Thyroid gland (tissue), 4 donors: ENCODE results near the gene ARHGEF25. TPM values are rescaled to one million over a fixed set of nuclear protein-coding genes. Genes with fewer than 3 reads are reported as not detected.
A peak's percentile ranks its signal among the peaks of the same experiment; 100 is the strongest.

Source experiments
- DNase-seq, 2 donors: peaks; one replicate each; pipeline ENCODE4 v3.0.0-alpha.2; 2019
- H3K27ac ChIP-seq, 3 donors: fragments of 200-600 bp; sonication (generic); 1 replicate in 2 of 3; 2 replicates in 1 of 3; pipeline ENCODE4 v1.5.1; 2016 to 2019; ENCODE audit warnings: mild to moderate bottlenecking in 1 of 3, moderate library complexity in 1 of 3
- H3K27me3 ChIP-seq: fragments of 200-600 bp; sonication (generic); one replicate; pipeline ENCODE4 v1.5.1; 2019
- H3K36me3 ChIP-seq, 2 donors: fragments of 200-600 bp; sonication (generic); one replicate each; pipeline ENCODE4 v1.5.1; 2016 to 2019
- H3K4me1 ChIP-seq, 2 donors: fragments of 200-600 bp; sonication (generic); one replicate each; pipeline ENCODE4 v1.5.1; 2017 to 2019
- H3K4me3 ChIP-seq, 3 donors: fragments of 200-600 bp; sonication (generic); replicated peaks in 1 of 3; 1 replicate in 2 of 3; 2 replicates in 1 of 3; pipeline ENCODE4 v1.5.1; 2016; ENCODE audit warnings: mild to moderate bottlenecking in 1 of 3
- H3K9me3 ChIP-seq: fragments of 200-600 bp; sonication (generic); one replicate; pipeline ENCODE4 v1.5.1; 2017
- POLR2A ChIP-seq, 2 donors: fragments of 450-650 bp; IDR thresholded peaks; one replicate each; pipeline ENCODE4 v1.6.1; 2017; ENCODE audit warnings: antibody characterized with exemption in 2 of 2, mild to moderate bottlenecking in 2 of 2, moderate library complexity in 1 of 2
- WGBS, 2 donors: methylation state at CpG; one replicate each; pipeline ENCODE4 v1.1.5; 2017; 5-methylcytosine and 5-hydroxymethylcytosine counted together
- intact Hi-C: fragments of 100-400 bp; cut with DNase I; formaldehyde crosslinking; loops from one replicate; pipeline ENCODE4 v1.15.1; 2023
- total RNA-seq, 4 donors: library from RNA; depleted of rRNA; stranded (reverse); fragments of >200 nt; gene quantifications; one replicate each; pipeline ENCODE4 v1.2.3, GENCODE V29; 2016
- TF ChIP-seq, protein P1 (sequence below), 6 experiments: fragments of 200-600 bp in 3 of 6; fragments of 450-650 bp in 3 of 6; sonication (generic) in 3 of 6; IDR thresholded peaks; one replicate each; pipeline ENCODE4 v1.5.1; 2016 to 2019; ENCODE audit warnings: antibody characterized with exemption in 6 of 6, mild to moderate bottlenecking in 2 of 6, inconsistent platforms in 1 of 6, moderate library complexity in 1 of 6

The ARHGEF25 gene
- total RNA-seq, 4 donors from 2014 or later, result 3.3 to 25.8 (median 3.9) TPM

DNA sequence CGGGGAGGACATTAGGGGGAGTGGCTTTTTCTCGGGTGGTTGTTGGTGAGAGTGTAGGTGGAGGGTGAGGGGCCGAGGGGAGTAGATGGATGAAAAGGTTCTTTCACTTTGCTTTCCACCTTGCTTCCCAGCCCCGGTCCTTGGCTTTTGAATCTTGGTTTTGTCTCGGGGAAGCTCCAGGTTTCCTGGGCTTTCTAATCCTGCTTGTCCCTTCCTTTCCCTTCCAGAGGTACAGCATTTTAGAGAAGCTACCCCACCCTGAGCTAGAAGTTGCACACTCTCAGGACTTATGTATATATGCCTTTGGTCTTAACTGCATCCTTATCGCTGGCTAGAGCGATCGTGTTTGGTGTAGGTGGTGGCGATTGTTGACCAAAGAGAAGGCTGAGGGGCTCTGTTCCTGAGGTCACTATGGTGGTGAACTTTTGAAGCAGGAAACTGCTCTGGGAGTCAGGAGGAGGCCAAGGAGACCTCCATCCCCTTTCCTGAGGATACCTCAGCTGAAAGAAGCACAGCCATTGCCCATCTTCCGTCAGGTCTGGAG lies 19.4 kb upstream of the ARHGEF25 start:
- TF ChIP-seq, protein P1, sequence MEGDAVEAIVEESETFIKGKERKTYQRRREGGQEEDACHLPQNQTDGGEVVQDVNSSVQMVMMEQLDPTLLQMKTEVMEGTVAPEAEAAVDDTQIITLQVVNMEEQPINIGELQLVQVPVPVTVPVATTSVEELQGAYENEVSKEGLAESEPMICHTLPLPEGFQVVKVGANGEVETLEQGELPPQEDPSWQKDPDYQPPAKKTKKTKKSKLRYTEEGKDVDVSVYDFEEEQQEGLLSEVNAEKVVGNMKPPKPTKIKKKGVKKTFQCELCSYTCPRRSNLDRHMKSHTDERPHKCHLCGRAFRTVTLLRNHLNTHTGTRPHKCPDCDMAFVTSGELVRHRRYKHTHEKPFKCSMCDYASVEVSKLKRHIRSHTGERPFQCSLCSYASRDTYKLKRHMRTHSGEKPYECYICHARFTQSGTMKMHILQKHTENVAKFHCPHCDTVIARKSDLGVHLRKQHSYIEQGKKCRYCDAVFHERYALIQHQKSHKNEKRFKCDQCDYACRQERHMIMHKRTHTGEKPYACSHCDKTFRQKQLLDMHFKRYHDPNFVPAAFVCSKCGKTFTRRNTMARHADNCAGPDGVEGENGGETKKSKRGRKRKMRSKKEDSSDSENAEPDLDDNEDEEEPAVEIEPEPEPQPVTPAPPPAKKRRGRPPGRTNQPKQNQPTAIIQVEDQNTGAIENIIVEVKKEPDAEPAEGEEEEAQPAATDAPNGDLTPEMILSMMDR (IDR thresholded peaks at IDR 0.05), result no peak
- TF ChIP-seq POLR2A (IDR thresholded peaks at IDR 0.05), result no peak
- Histone ChIP-seq H3K4me1 (peaks cover 11 to 26% of the 10 kb centered on the region in 2 donors), H3K4me3 (peak overlapping the region; percentile 83 to 88 (median 88)), H3K9me3 (no peaks in the 10 kb centered on the region), H3K27me3 (no peaks in the 10 kb centered on the region), H3K27ac (peak overlapping the region in 1 of 3 donors; percentile 71), H3K36me3 (peaks cover 0 to 4% of the 10 kb centered on the region in 2 donors)
- intact Hi-C loops, result no loop called here
- WGBS, 2 donors, result 28 to 32% methylated on average over 10 of the region's 10 CpGs
- peak in 1 of 2 donors; percentile 41 for DNase-seq

DNA sequence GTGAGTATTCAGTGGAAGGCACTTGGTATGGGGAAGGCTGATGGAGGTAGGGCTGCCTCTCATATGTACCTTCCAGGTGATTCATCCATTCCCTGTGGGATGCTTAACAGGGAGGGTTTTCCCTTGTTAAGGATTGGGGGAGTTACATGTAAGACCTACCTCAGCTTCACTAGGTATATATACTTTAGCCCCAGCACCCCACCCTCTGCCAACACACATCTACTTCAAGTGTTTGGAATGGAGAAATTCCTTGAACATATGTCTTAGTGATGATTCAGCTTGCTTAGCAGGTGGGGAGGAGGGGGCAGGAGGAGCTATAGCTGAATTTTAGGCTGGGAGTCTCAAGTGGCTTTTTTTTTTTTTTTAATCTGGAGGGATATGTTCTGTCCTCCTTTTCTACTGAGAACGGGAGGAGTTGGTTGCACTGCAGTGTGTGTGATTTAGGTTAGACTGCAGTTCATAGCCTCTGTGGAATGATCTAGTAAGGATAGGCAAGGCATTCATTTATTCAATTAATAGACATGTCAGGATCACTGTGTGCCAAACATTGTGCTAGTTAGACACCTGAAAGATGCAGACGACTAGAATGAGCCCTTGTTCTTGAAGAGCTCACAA lies 18.6 kb upstream of the ARHGEF25 start:
- H3K27ac ChIP-seq, result no peak overlapping the region
- no peaks in the 10 kb centered on the region for H3K9me3 ChIP-seq
- no peak overlapping the region for H3K4me3 ChIP-seq
- WGBS, 2 donors, result 72 to 79% methylated on average over 2 of the region's 2 CpGs
- peaks cover 11 to 26% of the 10 kb centered on the region in 2 donors for H3K4me1 ChIP-seq
- TF ChIP-seq, protein P1 (IDR thresholded peaks at IDR 0.05), result no peak
- TF ChIP-seq POLR2A (IDR thresholded peaks at IDR 0.05), result no peak
- no peaks in the 10 kb centered on the region for H3K27me3 ChIP-seq
- no peak for DNase-seq
- intact Hi-C loops, result no loop called here
- peaks cover 0 to 4% of the 10 kb centered on the region in 2 donors for H3K36me3 ChIP-seq

DNA sequence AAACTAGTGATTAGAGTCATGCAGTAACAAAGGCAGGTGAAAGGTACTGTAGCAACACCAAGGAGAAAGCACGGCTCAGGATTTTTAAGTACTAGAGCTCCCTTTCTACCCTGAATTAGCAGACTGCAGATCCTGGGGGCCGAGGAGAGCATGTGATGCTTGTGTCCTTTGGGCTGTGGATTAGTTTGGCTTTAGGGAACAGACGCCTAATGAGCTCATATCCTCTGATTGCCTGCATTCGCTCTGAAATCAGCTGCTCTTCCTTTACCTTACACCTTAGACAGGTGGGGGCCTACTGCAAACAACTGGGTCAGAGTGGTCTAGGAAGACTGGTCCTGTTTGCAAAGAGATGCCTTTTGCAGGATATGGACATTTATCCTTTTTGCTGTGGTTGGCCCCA lies 18.0 kb upstream of the ARHGEF25 start:
- TF ChIP-seq POLR2A (IDR thresholded peaks at IDR 0.05), result no peak
- TF ChIP-seq, protein P1 (IDR thresholded peaks at IDR 0.05), result no peak
- H3K27ac ChIP-seq, result no peak overlapping the region
- H3K4me3 ChIP-seq, result no peak overlapping the region
- no peaks in the 10 kb centered on the region for H3K27me3 ChIP-seq
- intact Hi-C loops, result no loop called here
- DNase-seq, result no peak
- peaks cover 0 to 4% of the 10 kb centered on the region in 2 donors for H3K36me3 ChIP-seq
- H3K4me1 ChIP-seq, result peaks cover 11 to 26% of the 10 kb centered on the region in 2 donors
- no peaks in the 10 kb centered on the region for H3K9me3 ChIP-seq
- 77 to 84% methylated on average over 4 of the region's 4 CpGs for WGBS, 2 donors

DNA sequence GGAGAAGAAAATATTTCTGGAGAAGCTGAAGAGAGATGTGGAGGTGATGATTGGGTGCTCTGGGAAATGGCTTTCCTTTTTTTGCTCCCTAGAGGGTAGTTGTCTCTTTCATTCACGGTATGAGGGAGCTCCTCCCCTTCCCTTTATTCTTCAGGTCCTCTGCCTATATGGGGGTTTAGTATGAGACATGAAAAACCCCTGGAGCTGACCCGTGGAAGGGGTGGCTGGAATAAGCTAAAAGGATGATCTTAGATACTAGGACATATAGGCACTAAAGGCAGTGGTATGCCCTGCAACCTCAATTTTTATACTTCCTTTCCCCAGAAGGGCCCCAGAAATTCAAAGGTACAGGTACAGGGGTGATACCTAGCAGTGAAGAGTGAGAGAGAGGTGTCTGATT lies 10.8 kb upstream of the ARHGEF25 start:
- Histone ChIP-seq H3K9me3 (no peaks in the 10 kb centered on the region), H3K4me3 (no peak overlapping the region), H3K4me1 (peaks cover 11 to 12% of the 10 kb centered on the region in 2 donors), H3K27me3 (no peaks in the 10 kb centered on the region), H3K36me3 (peaks cover 15% of the 10 kb centered on the region in 2 donors), H3K27ac (no peak overlapping the region)
- DNase-seq, result no peak
- intact Hi-C loops, result no loop called here
- no peak for TF ChIP-seq POLR2A (IDR thresholded peaks at IDR 0.05)
- TF ChIP-seq, protein P1 (IDR thresholded peaks at IDR 0.05), result no peak
- 76% methylated on average over 2 of the region's 2 CpGs for WGBS, 2 donors

DNA sequence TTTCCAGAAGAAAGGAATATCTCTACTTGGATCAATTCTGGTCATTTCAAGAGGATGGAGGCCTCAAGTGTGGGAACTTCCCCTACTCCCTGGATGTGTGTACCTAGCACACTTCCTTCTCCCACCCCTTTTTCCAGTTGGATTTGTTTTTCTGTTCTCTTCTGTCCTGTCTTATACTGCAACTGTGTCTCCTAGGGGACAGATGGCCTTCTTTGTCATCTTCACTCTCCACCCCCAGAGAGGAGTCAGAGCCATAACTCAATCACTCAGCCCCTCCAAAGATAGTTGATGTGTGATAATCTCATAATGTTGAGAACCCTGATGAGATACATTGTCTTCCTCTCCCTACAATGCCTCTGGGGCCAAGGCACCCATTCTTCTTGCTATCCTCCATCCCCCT lies 8.7 kb upstream of the ARHGEF25 start:
- Histone ChIP-seq H3K4me1 (peaks cover 12 to 16% of the 10 kb centered on the region in 2 donors), H3K27me3 (no peaks in the 10 kb centered on the region), H3K4me3 (no peak overlapping the region), H3K27ac (no peak overlapping the region), H3K36me3 (peaks cover 19 to 21% of the 10 kb centered on the region in 2 donors), H3K9me3 (no peaks in the 10 kb centered on the region)
- intact Hi-C loops, result no loop called here
- TF ChIP-seq, protein P1 (IDR thresholded peaks at IDR 0.05), result no peak
- TF ChIP-seq POLR2A (IDR thresholded peaks at IDR 0.05), result no peak
- DNase-seq, result no peak
